HepG2 (cell line): Measurements from ENCODE around the gene TMEM250. TPM values are rescaled to one million over a fixed set of nuclear protein-coding genes. Genes with fewer than 3 reads are reported as not detected.

Source experiments
- DNMT3B ChIP-seq: conservative IDR thresholded peaks from 2 replicates; pipeline ENCODE4 v1.6.1; 2016; ENCODE audit warnings: missing biosample characterization, control low read depth
- ELF3 ChIP-seq: IDR thresholded peaks from 2 replicates; pipeline ENCODE4 v1.6.1; 2016; ENCODE audit warnings: missing genetic modification reagents, missing compliant biosample characterization
- FIP1L1 ChIP-seq: fragments of 200-400 bp; formaldehyde crosslinking; IDR thresholded peaks from 2 replicates; pipeline ENCODE4 v1.6.1; 2018; ENCODE audit warnings: low read depth, mild to moderate bottlenecking, low read length, moderate library complexity, borderline replicate concordance; ENCODE audit not compliant: insufficient read depth
- HDAC2 ChIP-seq: sonication (generic); formaldehyde crosslinking; IDR thresholded peaks from 2 replicates; pipeline ENCODE4 v1.4.0; 2020; ENCODE audit warnings: missing genetic modification reagents
- HDAC6 ChIP-seq: fragments of 200-600 bp; sonication (generic); IDR thresholded peaks from 2 replicates; pipeline ENCODE4 v1.7.0; 2017; ENCODE audit warnings: mild to moderate bottlenecking, antibody characterized with exemption, low read length, low read depth
- HNF4G ChIP-seq, 2 experiments: sonication (generic) in 1 of 2; formaldehyde crosslinking in 1 of 2; IDR thresholded peaks; 2 replicates each; pipeline versions ENCODE4 v1.4.0 to v1.6.1; 2011 to 2020; ENCODE audit warnings: borderline replicate concordance in 2 of 2, low read depth in 2 of 2, mild to moderate bottlenecking in 2 of 2, low read length in 1 of 2, missing genetic modification reagents in 1 of 2, moderate library complexity in 1 of 2
- HNRNPH1 ChIP-seq: fragments of 200-400 bp; formaldehyde crosslinking; optimal IDR thresholded peaks from 2 replicates; pipeline ENCODE3; 2017; ENCODE audit warnings: mild to moderate bottlenecking, low read depth, low read length
- JARID2 ChIP-seq: sonication (generic); formaldehyde crosslinking; IDR thresholded peaks from 2 replicates; pipeline ENCODE4 v1.8.1; 2023; ENCODE audit warnings: missing genetic modification reagents, inconsistent platforms; ENCODE audit not compliant: insufficient replicate concordance
- MIER2 ChIP-seq: IDR thresholded peaks from 2 replicates; pipeline ENCODE4 v1.6.1; 2016; ENCODE audit warnings: missing biosample characterization, missing genetic modification reagents
- MLLT10 ChIP-seq: sonication (generic); formaldehyde crosslinking; IDR thresholded peaks from 2 replicates; pipeline ENCODE4 v1.4.0; 2020; ENCODE audit warnings: missing genetic modification reagents
- MTA3 ChIP-seq: sonication (generic); formaldehyde crosslinking; IDR thresholded peaks from 2 replicates; pipeline ENCODE4 v1.4.0; 2020; ENCODE audit warnings: missing genetic modification reagents
- MTF2 ChIP-seq: sonication (generic); formaldehyde crosslinking; IDR thresholded peaks from 2 replicates; pipeline ENCODE4 v1.5.0; 2020; ENCODE audit warnings: missing genetic modification reagents, borderline replicate concordance
- MXI1 ChIP-seq: IDR thresholded peaks from 3 replicates; pipeline ENCODE4 v1.6.1; 2012; ENCODE audit warnings: low read depth, low read length, inconsistent platforms, borderline replicate concordance
- NAIF1 ChIP-seq: sonication (generic); formaldehyde crosslinking; IDR thresholded peaks from 2 replicates; pipeline ENCODE4 v1.5.0; 2020; ENCODE audit warnings: mild to moderate bottlenecking, missing genetic modification reagents, borderline replicate concordance
- NFKBIZ ChIP-seq: IDR thresholded peaks from 2 replicates; pipeline ENCODE4 v1.6.1; 2018; ENCODE audit warnings: missing genetic modification reagents, missing compliant biosample characterization
- PHF5A ChIP-seq: IDR thresholded peaks from one replicate; pipeline ENCODE4 v1.6.1; 2018; ENCODE audit warnings: low read depth, missing genetic modification reagents; ENCODE audit not compliant: unreplicated experiment
- POLR2AphosphoS5 ChIP-seq: IDR thresholded peaks from 2 replicates; pipeline ENCODE4 v1.6.1; 2012; ENCODE audit warnings: low read depth, low read length
- PRPF4 ChIP-seq: fragments of 200-400 bp; formaldehyde crosslinking; IDR thresholded peaks from 2 replicates; pipeline ENCODE4 v1.6.1; 2016; ENCODE audit warnings: low read length, low read depth; ENCODE audit not compliant: poor library complexity, severe bottlenecking
- RARA ChIP-seq: IDR thresholded peaks from 2 replicates; pipeline ENCODE4 v1.6.1; 2016; ENCODE audit warnings: missing genetic modification reagents, missing compliant biosample characterization
- RFX5 ChIP-seq: IDR thresholded peaks from 2 replicates; pipeline ENCODE4 v1.6.1; 2011; ENCODE audit warnings: low read depth, low read length, improper control_type of control experiment
- RXRB ChIP-seq: IDR thresholded peaks from 2 replicates; pipeline ENCODE4 v1.6.1; 2016; ENCODE audit warnings: borderline replicate concordance, missing genetic modification reagents, missing compliant biosample characterization
- SUZ12 ChIP-seq: fragments of 150-350 bp; IDR thresholded peaks from 2 replicates; pipeline ENCODE4 v1.6.1; 2014; ENCODE audit warnings: low read depth, low read length
- TOE1 ChIP-seq: sonication (generic); formaldehyde crosslinking; IDR thresholded peaks from 2 replicates; pipeline ENCODE4 v1.4.0; 2020; ENCODE audit warnings: mild to moderate bottlenecking, missing genetic modification reagents
- YEATS4 ChIP-seq: sonication (generic); formaldehyde crosslinking; IDR thresholded peaks from 2 replicates; pipeline ENCODE4 v1.4.0; 2020; ENCODE audit warnings: missing genetic modification reagents, borderline replicate concordance
- ZBTB21 ChIP-seq: sonication (generic); formaldehyde crosslinking; IDR thresholded peaks from 2 replicates; pipeline ENCODE4 v1.4.0; 2020; ENCODE audit warnings: missing genetic modification reagents
- ZMYM4 ChIP-seq: sonication (generic); formaldehyde crosslinking; IDR thresholded peaks from 2 replicates; pipeline ENCODE4 v1.8.1; 2023; ENCODE audit warnings: mild to moderate bottlenecking, missing genetic modification reagents
- ZNF251 ChIP-seq: sonication (generic); formaldehyde crosslinking; IDR thresholded peaks from 2 replicates; pipeline ENCODE4 v1.9.0; 2021; ENCODE audit warnings: mild to moderate bottlenecking, missing genetic modification reagents
- ZNF547 ChIP-seq: sonication (generic); formaldehyde crosslinking; IDR thresholded peaks from 2 replicates; pipeline ENCODE4 v1.5.1; 2020; ENCODE audit warnings: mild to moderate bottlenecking, missing genetic modification reagents
- ZNF605 ChIP-seq: sonication (generic); formaldehyde crosslinking; IDR thresholded peaks from 2 replicates; pipeline ENCODE4 v1.8.0; 2022; ENCODE audit warnings: mild to moderate bottlenecking, missing genetic modification reagents
- ZNF652 ChIP-seq: IDR thresholded peaks from 2 replicates; pipeline ENCODE4 v1.6.1; 2016; ENCODE audit warnings: low read depth, borderline replicate concordance
- ZNF841 ChIP-seq: sonication (generic); formaldehyde crosslinking; IDR thresholded peaks from 2 replicates; pipeline ENCODE4 v1.8.1; 2023; ENCODE audit warnings: missing genetic modification reagents, borderline replicate concordance
- polyA plus RNA-seq, 8 experiments: library from polyadenylated mRNA; depleted of rRNA in 3 of 8; stranded (reverse) in 7 of 8; unstranded in 1 of 8; fragments of >200 nt; fragmentation: Illumina TruSeq in 4 of 8; extraction: Trizol in 4 of 8; gene quantifications; 2 replicates each; pipeline versions ENCODE4 v1.2.1 to v1.2.3, GENCODE V29; 2011 to 2016; ENCODE audit warnings: low read depth in 4 of 8, missing spikeins in 1 of 8, mixed read lengths in 1 of 8; ENCODE audit not compliant: insufficient read depth in 1 of 8
- total RNA-seq, 5 experiments: library from RNA; depleted of rRNA; stranded (reverse); fragments of >200 nt; fragmentation: Illumina TruSeq; extraction: Trizol; gene quantifications; 2 replicates each; pipeline ENCODE4 v1.2.3, GENCODE V29; 2016; ENCODE audit warnings: low read depth in 1 of 5
- TF ChIP-seq, protein P1 (sequence below): sonication (generic); formaldehyde crosslinking; IDR thresholded peaks from 2 replicates; pipeline ENCODE4 v1.4.0; 2020; ENCODE audit warnings: missing genetic modification reagents

Gene TMEM250
- total and polyA plus RNA-seq, 2 of the 13 experiments (the other 11 are each of a cell fraction or from before 2014, with no cell fraction given): 5.5 to 13.9 TPM

DNA sequence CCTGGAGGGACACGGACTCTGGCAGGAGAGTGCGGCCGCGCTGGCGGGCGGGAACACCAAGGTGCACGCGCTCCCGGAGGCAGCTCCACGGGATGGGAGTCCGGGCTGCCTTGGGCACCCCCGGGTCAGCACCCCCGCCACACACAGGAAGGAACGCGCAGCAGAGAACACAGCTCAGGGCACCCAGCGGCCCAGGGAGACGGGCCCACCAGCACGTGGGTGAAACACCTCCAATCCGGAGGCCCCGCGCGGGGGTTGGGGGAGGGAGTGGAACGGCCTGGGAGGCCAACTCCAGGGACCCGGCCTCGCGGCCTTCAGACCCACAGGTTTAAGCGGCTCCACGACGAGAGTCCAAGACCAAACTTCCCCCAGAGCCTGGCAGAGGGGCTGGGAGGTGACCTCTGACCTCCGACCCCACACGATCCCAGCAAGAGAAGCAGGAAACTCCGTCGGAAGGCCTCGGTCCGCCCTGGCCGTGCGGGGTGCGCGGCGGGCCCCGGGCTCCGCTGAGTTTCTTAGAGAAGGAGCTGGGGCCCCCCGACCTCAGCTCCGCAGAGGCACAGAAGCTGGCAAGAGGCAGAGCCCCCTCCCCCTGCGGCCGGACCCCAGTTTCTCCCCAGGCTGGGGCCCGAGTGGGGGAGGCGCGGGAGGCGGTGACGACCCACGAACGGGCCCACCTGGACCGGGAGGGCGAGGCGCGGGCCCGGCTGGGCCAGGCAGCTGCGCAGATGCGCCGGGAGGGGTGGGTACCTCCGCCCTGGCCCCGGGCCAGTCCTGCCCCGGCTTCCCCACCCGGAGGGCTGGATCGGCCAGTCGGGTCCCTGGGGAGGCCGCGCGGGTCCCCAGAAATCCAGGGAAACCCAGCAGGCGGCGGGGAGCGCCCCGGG is 24.4 kb downstream of the TMEM250 start (continued):
- TF ChIP-seq ZNF251: no peak
- 0 out of 2 replicates have a peak, but pooled peaks have one; percentile 25 for TF ChIP-seq HNF4G (IDR thresholded peaks at IDR 0.05; ENCODE audit: borderline replicate concordance, low read depth, low read length)
- TF ChIP-seq HNF4G (CRISPR knock-in tag; IDR thresholded peaks at IDR 0.05; ENCODE audit: borderline replicate concordance, low read depth): no peak
- 0 out of 2 replicates have a peak, but pooled peaks have one; percentile 39 for TF ChIP-seq ZNF547 (CRISPR knock-in tag)
- peak; percentile 46; the same call in 1 of the 2 replicates for TF ChIP-seq ZNF605
- TF ChIP-seq FIP1L1: no peak
- TF ChIP-seq ZMYM4 (CRISPR knock-in tag): no peak
- TF ChIP-seq POLR2AphosphoS5: no peak; the same call in 1 of the 2 replicates
- TF ChIP-seq PRPF4: no peak
- no peak for TF ChIP-seq TOE1 (CRISPR knock-in tag)
- no peak for TF ChIP-seq NAIF1 (CRISPR knock-in tag)
- no peak; the same call in 2 of the 3 replicates for TF ChIP-seq MXI1
- no peak for TF ChIP-seq MLLT10 (CRISPR knock-in tag)
- TF ChIP-seq, protein P1, sequence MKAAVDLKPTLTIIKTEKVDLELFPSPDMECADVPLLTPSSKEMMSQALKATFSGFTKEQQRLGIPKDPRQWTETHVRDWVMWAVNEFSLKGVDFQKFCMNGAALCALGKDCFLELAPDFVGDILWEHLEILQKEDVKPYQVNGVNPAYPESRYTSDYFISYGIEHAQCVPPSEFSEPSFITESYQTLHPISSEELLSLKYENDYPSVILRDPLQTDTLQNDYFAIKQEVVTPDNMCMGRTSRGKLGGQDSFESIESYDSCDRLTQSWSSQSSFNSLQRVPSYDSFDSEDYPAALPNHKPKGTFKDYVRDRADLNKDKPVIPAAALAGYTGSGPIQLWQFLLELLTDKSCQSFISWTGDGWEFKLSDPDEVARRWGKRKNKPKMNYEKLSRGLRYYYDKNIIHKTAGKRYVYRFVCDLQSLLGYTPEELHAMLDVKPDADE (CRISPR knock-in tag): no peak
- 0 out of 2 replicates have a peak, but pooled peaks have one; percentile 17 for TF ChIP-seq ELF3 (CRISPR knock-in tag)
- TF ChIP-seq DNMT3B: no peak
- no peak for TF ChIP-seq ZNF841 (CRISPR knock-in tag)
- no peak for TF ChIP-seq HDAC6
- no peak for TF ChIP-seq JARID2 (CRISPR knock-in tag)
- TF ChIP-seq NFKBIZ (CRISPR knock-in tag): no peak
- TF ChIP-seq SUZ12: no peak
- TF ChIP-seq RXRB (CRISPR knock-in tag): peak; percentile 42; the same call in 1 of the 2 replicates
- TF ChIP-seq HDAC2 (CRISPR knock-in tag): peak; percentile 69
- TF ChIP-seq ZBTB21 (CRISPR knock-in tag): no peak
- TF ChIP-seq RFX5: no peak
- peak; percentile 16; the same call in 1 of the 2 replicates for TF ChIP-seq RARA (CRISPR knock-in tag)
- TF ChIP-seq MIER2 (CRISPR knock-in tag): no peak
- no peak for TF ChIP-seq PHF5A (CRISPR knock-in tag)
- 0 out of 2 replicates have a peak, but pooled peaks have one; percentile 53 for TF ChIP-seq YEATS4 (CRISPR knock-in tag)
- no peak for TF ChIP-seq HNRNPH1
- TF ChIP-seq ZNF652 (CRISPR knock-in tag): no peak
- TF ChIP-seq MTF2: no peak
- TF ChIP-seq MTA3 (CRISPR knock-in tag): no peak
